BLaER1 treated with 17β-estradiol and CSF1 and Interleukin-3, amounts not matched to agents 10 nM and 100 nM (cell line): ENCODE results near the gene CDK15.

Experiments
- H3K27ac ChIP-seq, 11 experiments: shearing (Covaris generic); formaldehyde crosslinking; 2 replicates each; pipeline ENCODE4 v1.8.1; 2022
- H3K27me3 ChIP-seq, 11 experiments: shearing (Covaris generic); formaldehyde crosslinking; 2 replicates each; pipeline ENCODE4 v1.8.1; 2022
- H3K36me3 ChIP-seq, 11 experiments: shearing (Covaris generic); formaldehyde crosslinking; 2 replicates each; pipeline ENCODE4 v1.8.1; 2022
- H3K4me1 ChIP-seq, 10 experiments: shearing (Covaris generic); formaldehyde crosslinking; 2 replicates each; pipeline ENCODE4 v1.8.1; 2022
- H3K4me2 ChIP-seq, 11 experiments: shearing (Covaris generic); formaldehyde crosslinking; 2 replicates each; pipeline ENCODE4 v1.8.1; 2022
- H3K4me3 ChIP-seq, 10 experiments: shearing (Covaris generic); formaldehyde crosslinking; 2 replicates each; pipeline ENCODE4 v1.8.1; 2022
- H3K9ac ChIP-seq, 11 experiments: shearing (Covaris generic); formaldehyde crosslinking; 2 replicates each; pipeline ENCODE4 v1.8.1; 2022
- H3K9me3 ChIP-seq, 11 experiments: shearing (Covaris generic); formaldehyde crosslinking; replicated peaks in 1 of 11; 2 replicates each; pipeline ENCODE4 v1.8.1; 2022
- H4K20me1 ChIP-seq, 11 experiments: shearing (Covaris generic); formaldehyde crosslinking; 2 replicates each; pipeline ENCODE4 v1.8.1; 2022
- Cebpa-rat ChIP-seq, 11 experiments: shearing (Covaris generic); IDR thresholded peaks; 2 replicates each; pipeline ENCODE4 v1.8.1; 2022

The CDK15 gene

GRCh38 chr2:201784563-201784962 is 21.8 kb upstream of the CDK15 start:
- H3K9ac ChIP-seq = no peak overlapping the region
- no peaks in the 10 kb centered on the region for H3K27me3 ChIP-seq
- H3K4me1 ChIP-seq = peaks cover 7 to 23% (median 15%) of the 10 kb centered on the region in 10 experiments; a peak in 19 of 20 replicates
- H3K9me3 ChIP-seq = no peaks in the 10 kb centered on the region
- H4K20me1 ChIP-seq = peaks cover 0 to 7% (median 0%) of the 10 kb centered on the region in 11 experiments; a peak in 2 of 22 replicates
- no peak overlapping the region for H3K4me3 ChIP-seq
- H3K4me2 ChIP-seq = no peak overlapping the region
- no peaks in the 10 kb centered on the region for H3K36me3 ChIP-seq
- TF ChIP-seq Cebpa-rat (IDR thresholded peaks at IDR 0.05) = no peak
- H3K27ac ChIP-seq = no peak overlapping the region

- H4K20me1 ChIP-seq = peaks cover 0 to 2% (median 0%) of the 10 kb centered on the region in 11 experiments; a peak in 1 of 22 replicates
- H3K36me3 ChIP-seq = no peaks in the 10 kb centered on the region
- no peak for TF ChIP-seq Cebpa-rat (IDR thresholded peaks at IDR 0.05)
- no peak overlapping the region for H3K27ac ChIP-seq
- peaks cover 1 to 18% (median 10%) of the 10 kb centered on the region in 10 experiments; a peak in 18 of 20 replicates for H3K4me1 ChIP-seq
- H3K4me3 ChIP-seq = no peak overlapping the region
- no peak overlapping the region for H3K9ac ChIP-seq
- H3K27me3 ChIP-seq = no peaks in the 10 kb centered on the region
- no peaks in the 10 kb centered on the region for H3K9me3 ChIP-seq
- H3K4me2 ChIP-seq = no peak overlapping the region
These were observed 21.2 kb upstream of the CDK15 start for GRCh38 chr2:201785135-201785534.

GRCh38 chr2:201786471-201786870 is 19.9 kb upstream of the CDK15 start:
- no peak overlapping the region for H3K4me2 ChIP-seq
- no peaks in the 10 kb centered on the region for H3K27me3 ChIP-seq
- no peaks in the 10 kb centered on the region for H3K36me3 ChIP-seq
- no peak for TF ChIP-seq Cebpa-rat (IDR thresholded peaks at IDR 0.05)
- no peaks in the 10 kb centered on the region for H4K20me1 ChIP-seq
- no peak overlapping the region for H3K9ac ChIP-seq
- H3K4me3 ChIP-seq = no peak overlapping the region
- peaks cover 5 to 18% (median 10%) of the 10 kb centered on the region in 10 experiments; a peak in 14 of 20 replicates for H3K4me1 ChIP-seq
- no peaks in the 10 kb centered on the region for H3K9me3 ChIP-seq
- no peak overlapping the region for H3K27ac ChIP-seq

- Histone ChIP-seq H3K4me2 (no peak overlapping the region), H4K20me1 (no peaks in the 10 kb centered on the region), H3K9me3 (no peaks in the 10 kb centered on the region), H3K4me3 (no peak overlapping the region), H3K4me1 (peaks cover 0 to 13% (median 6%) of the 10 kb centered on the region in 10 experiments; a peak in 10 of 20 replicates), H3K27ac (no peak overlapping the region), H3K27me3 (no peaks in the 10 kb centered on the region), H3K9ac (no peak overlapping the region), H3K36me3 (no peaks in the 10 kb centered on the region)
- no peak for TF ChIP-seq Cebpa-rat (IDR thresholded peaks at IDR 0.05)
These were observed 18.0 kb upstream of the CDK15 start for GRCh38 chr2:201788371-201788770.

- H3K36me3 ChIP-seq = no peaks in the 10 kb centered on the region
- peaks cover 0 to 13% (median 6%) of the 10 kb centered on the region in 10 experiments; a peak in 10 of 20 replicates for H3K4me1 ChIP-seq
- H3K4me2 ChIP-seq = no peak overlapping the region
- no peak overlapping the region for H3K4me3 ChIP-seq
- H3K27me3 ChIP-seq = no peaks in the 10 kb centered on the region
- no peaks in the 10 kb centered on the region for H3K9me3 ChIP-seq
- no peak for TF ChIP-seq Cebpa-rat (IDR thresholded peaks at IDR 0.05)
- H3K27ac ChIP-seq = no peak overlapping the region
- no peak overlapping the region for H3K9ac ChIP-seq
- H4K20me1 ChIP-seq = no peaks in the 10 kb centered on the region
These were observed 16.9 kb upstream of the CDK15 start for GRCh38 chr2:201789395-201789794.

- H3K9me3 ChIP-seq = no peaks in the 10 kb centered on the region
- peaks cover 0 to 13% (median 6%) of the 10 kb centered on the region in 10 experiments; a peak in 10 of 20 replicates for H3K4me1 ChIP-seq
- H4K20me1 ChIP-seq = no peaks in the 10 kb centered on the region
- peak overlapping the region in 2 of 11 experiments; percentile 4 to 41; a peak in 2 of 22 replicates for H3K4me2 ChIP-seq
- H3K9ac ChIP-seq = no peak overlapping the region
- H3K27ac ChIP-seq = no peak overlapping the region
- no peak overlapping the region for H3K4me3 ChIP-seq
- TF ChIP-seq Cebpa-rat (IDR thresholded peaks at IDR 0.05) = no peak
- no peaks in the 10 kb centered on the region for H3K36me3 ChIP-seq
- H3K27me3 ChIP-seq = no peaks in the 10 kb centered on the region
These were observed 16.0 kb upstream of the CDK15 start for GRCh38 chr2:201790291-201790690.

- Histone ChIP-seq H3K27ac (no peak overlapping the region), H3K9ac (no peak overlapping the region), H4K20me1 (no peaks in the 10 kb centered on the region), H3K4me2 (no peak overlapping the region), H3K9me3 (no peaks in the 10 kb centered on the region), H3K27me3 (no peaks in the 10 kb centered on the region), H3K36me3 (no peaks in the 10 kb centered on the region), H3K4me1 (peaks cover 0 to 13% (median 6%) of the 10 kb centered on the region in 10 experiments; a peak in 10 of 20 replicates), H3K4me3 (no peak overlapping the region)
- no peak for TF ChIP-seq Cebpa-rat (IDR thresholded peaks at IDR 0.05)
These were observed 15.3 kb upstream of the CDK15 start for GRCh38 chr2:201790989-201791388.

- no peaks in the 10 kb centered on the region for H3K27me3 ChIP-seq
- no peak overlapping the region for H3K9ac ChIP-seq
- no peak for TF ChIP-seq Cebpa-rat (IDR thresholded peaks at IDR 0.05)
- H3K4me3 ChIP-seq = no peak overlapping the region
- no peaks in the 10 kb centered on the region for H4K20me1 ChIP-seq
- peaks cover 0 to 11% (median 5%) of the 10 kb centered on the region in 10 experiments; a peak in 10 of 20 replicates for H3K4me1 ChIP-seq
- H3K36me3 ChIP-seq = no peaks in the 10 kb centered on the region
- no peaks in the 10 kb centered on the region for H3K9me3 ChIP-seq
- no peak overlapping the region for H3K4me2 ChIP-seq
- no peak overlapping the region for H3K27ac ChIP-seq
These were observed 12.7 kb upstream of the CDK15 start for GRCh38 chr2:201793631-201794030.

- Histone ChIP-seq H3K4me2 (no peak overlapping the region), H3K36me3 (no peaks in the 10 kb centered on the region), H3K9me3 (no peaks in the 10 kb centered on the region), H4K20me1 (no peaks in the 10 kb centered on the region), H3K27ac (no peak overlapping the region), H3K4me3 (no peak overlapping the region), H3K9ac (no peak overlapping the region), H3K4me1 (peaks cover 0 to 11% (median 5%) of the 10 kb centered on the region in 10 experiments; a peak in 10 of 20 replicates), H3K27me3 (no peaks in the 10 kb centered on the region)
- TF ChIP-seq Cebpa-rat (IDR thresholded peaks at IDR 0.05) = no peak
These were observed 12.0 kb upstream of the CDK15 start for GRCh38 chr2:201794294-201794693.
